ENCODE data around the gene SIRT2.

DNA sequence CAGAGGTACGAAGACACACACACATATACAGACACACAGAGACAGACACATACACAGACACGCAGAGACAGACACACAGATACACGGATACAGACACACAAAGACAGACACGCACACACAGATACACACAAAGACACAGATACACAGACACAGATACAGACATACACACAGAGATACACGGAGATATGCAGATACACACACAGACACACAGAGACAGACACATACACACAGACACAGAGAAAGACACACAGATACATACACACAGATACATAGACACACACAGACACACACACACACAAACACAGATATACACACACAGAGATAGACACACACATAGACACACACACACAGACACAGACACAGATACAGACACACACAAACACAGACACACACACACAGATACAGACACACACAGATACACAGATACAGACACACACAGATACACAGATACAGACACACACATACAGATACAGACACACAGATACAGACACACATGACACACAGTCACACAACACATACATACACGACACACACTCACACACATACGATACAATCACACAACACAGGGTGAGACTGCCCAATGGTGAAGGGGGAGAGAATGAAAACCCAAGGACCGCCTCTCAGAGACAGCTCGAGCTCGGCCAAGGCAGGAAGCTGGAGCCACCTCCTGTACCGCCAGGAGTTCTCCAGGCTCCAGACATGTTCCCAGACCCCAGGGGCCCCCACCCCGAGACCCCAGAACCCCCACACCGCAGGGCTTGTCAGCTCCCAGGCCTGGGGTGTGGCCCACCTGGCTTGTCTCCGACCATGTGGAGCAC lies 21.4 kb upstream of the SIRT2 start:
- TF ChIP-seq CTCF (optimal IDR thresholded peaks at IDR 0.05 in 1 of 3, IDR thresholded peaks at IDR 0.05 in 1 of 3, conservative IDR thresholded peaks at IDR 0.05 in 1 of 3; ENCODE audit: extremely low read depth in 1 of 3, insufficient read depth in 2 of 3, low read length in 3 of 3), result no peak
- no peak for TF ChIP-seq EZH2 (IDR thresholded peaks at IDR 0.05; ENCODE audit: low read length)
